Measurements from ENCODE around the gene UBE2I.
A peak's percentile ranks its signal among the peaks of the same experiment; 100 is the strongest.

The UBE2I gene

GRCh38 chr16:1343428-1344242, 34.2 kb downstream of the UBE2I start:
- peak overlapping the region; percentile 80 for H3K4me2 ChIP-seq (ENCODE audit: low read length)
- H3K27ac ChIP-seq (ENCODE audit: low read length) = no peak overlapping the region
- no peak overlapping the region for H3K9ac ChIP-seq (ENCODE audit: low read length)
- H4K20me1 ChIP-seq (ENCODE audit: insufficient read depth, low read length) = no peaks in the 10 kb centered on the region
- no peaks in the 10 kb centered on the region for H3K27me3 ChIP-seq (ENCODE audit: low read depth, low read length)
- H3K9me3 ChIP-seq (ENCODE audit: insufficient read depth, low read length) = no peaks in the 10 kb centered on the region
- no peaks in the 10 kb centered on the region for H3K79me2 ChIP-seq (ENCODE audit: low read length)
- H3K36me3 ChIP-seq (replicated peaks; ENCODE audit: low read depth, low read length) = no peaks in the 10 kb centered on the region
- no peak overlapping the region for H2AFZ ChIP-seq (ENCODE audit: low read depth, low read length)
- peaks cover 19% of the 10 kb centered on the region for H3K4me1 ChIP-seq (ENCODE audit: low read length)
- no peak for TF ChIP-seq EZH2phosphoT487 (IDR thresholded peaks at IDR 0.05; ENCODE audit: low read depth)
- no peak for TF ChIP-seq CTCF (IDR thresholded peaks at IDR 0.05; ENCODE audit: low read depth, low read length)
- H3K4me3 ChIP-seq (ENCODE audit: low read length) = peak overlapping the region; percentile 68

- Histone ChIP-seq H3K4me3 (ENCODE audit: low read length) (no peak overlapping the region), H3K9me3 (ENCODE audit: insufficient read depth, low read length) (no peaks in the 10 kb centered on the region), H4K20me1 (ENCODE audit: insufficient read depth, low read length) (no peaks in the 10 kb centered on the region), H3K79me2 (ENCODE audit: low read length) (no peaks in the 10 kb centered on the region), H3K27me3 (ENCODE audit: low read depth, low read length) (no peaks in the 10 kb centered on the region), H3K36me3 (replicated peaks; ENCODE audit: low read depth, low read length) (no peaks in the 10 kb centered on the region), H3K4me1 (ENCODE audit: low read length) (peaks cover 11% of the 10 kb centered on the region; the same call in 1 of the 2 replicates), H2AFZ (ENCODE audit: low read depth, low read length) (no peak overlapping the region), H3K4me2 (ENCODE audit: low read length) (no peak overlapping the region), H3K9ac (ENCODE audit: low read length) (no peak overlapping the region), H3K27ac (ENCODE audit: low read length) (no peak overlapping the region)
- no peak for TF ChIP-seq EZH2phosphoT487 (IDR thresholded peaks at IDR 0.05; ENCODE audit: low read depth)
- TF ChIP-seq CTCF (IDR thresholded peaks at IDR 0.05; ENCODE audit: low read depth, low read length) = no peak
Observed at GRCh38 chr16:1344499-1344898, 35.1 kb downstream of the UBE2I start.

- no peak overlapping the region for H3K4me2 ChIP-seq (ENCODE audit: low read length)
- no peak overlapping the region for H2AFZ ChIP-seq (ENCODE audit: low read depth, low read length)
- peaks cover 10% of the 10 kb centered on the region; the same call in 1 of the 2 replicates for H3K4me1 ChIP-seq (ENCODE audit: low read length)
- TF ChIP-seq EZH2phosphoT487 (IDR thresholded peaks at IDR 0.05; ENCODE audit: low read depth) (no peak), CTCF (IDR thresholded peaks at IDR 0.05; ENCODE audit: low read depth, low read length) (no peak)
- no peak overlapping the region for H3K9ac ChIP-seq (ENCODE audit: low read length)
- no peaks in the 10 kb centered on the region for H3K36me3 ChIP-seq (replicated peaks; ENCODE audit: low read depth, low read length)
- no peak overlapping the region for H3K4me3 ChIP-seq (ENCODE audit: low read length)
- H4K20me1 ChIP-seq (ENCODE audit: insufficient read depth, low read length) = no peaks in the 10 kb centered on the region
- H3K27ac ChIP-seq (ENCODE audit: low read length) = no peak overlapping the region
- no peaks in the 10 kb centered on the region for H3K9me3 ChIP-seq (ENCODE audit: insufficient read depth, low read length)
- H3K79me2 ChIP-seq (ENCODE audit: low read length) = peaks cover 3% of the 10 kb centered on the region
- H3K27me3 ChIP-seq (ENCODE audit: low read depth, low read length) = no peaks in the 10 kb centered on the region
Observed at GRCh38 chr16:1345087-1345486, 35.7 kb downstream of the UBE2I start.

- Histone ChIP-seq H2AFZ (ENCODE audit: low read depth, low read length) (no peak overlapping the region), H3K27ac (ENCODE audit: low read length) (no peak overlapping the region), H3K9me3 (ENCODE audit: insufficient read depth, low read length) (no peaks in the 10 kb centered on the region), H4K20me1 (ENCODE audit: insufficient read depth, low read length) (no peaks in the 10 kb centered on the region), H3K79me2 (ENCODE audit: low read length) (peaks cover 10% of the 10 kb centered on the region), H3K4me3 (ENCODE audit: low read length) (no peak overlapping the region), H3K4me2 (ENCODE audit: low read length) (no peak overlapping the region), H3K9ac (ENCODE audit: low read length) (no peak overlapping the region), H3K36me3 (replicated peaks; ENCODE audit: low read depth, low read length) (no peaks in the 10 kb centered on the region), H3K27me3 (ENCODE audit: low read depth, low read length) (no peaks in the 10 kb centered on the region), H3K4me1 (ENCODE audit: low read length) (peaks cover 16% of the 10 kb centered on the region; the same call in 1 of the 2 replicates)
- TF ChIP-seq CTCF (IDR thresholded peaks at IDR 0.05; ENCODE audit: low read depth, low read length) = no peak
- TF ChIP-seq EZH2phosphoT487 (IDR thresholded peaks at IDR 0.05; ENCODE audit: low read depth) = no peak
Observed at GRCh38 chr16:1345651-1346421, 36.4 kb downstream of the UBE2I start.
